22Rv1 (cell line): ENCODE results near the gene EIF2A.

Source experiments
- CTCF ChIP-seq: fragments of 450-650 bp; IDR thresholded peaks from 2 replicates; pipeline ENCODE4 v1.5.1; 2017; ENCODE audit warnings: mild to moderate bottlenecking
- ZFX ChIP-seq: fragments of 450-650 bp; IDR thresholded peaks from 2 replicates; pipeline ENCODE4 v1.6.1; 2017; ENCODE audit warnings: antibody characterized with exemption, borderline replicate concordance

GRCh38 chr3:150546226-150547044 is at the start of gene EIF2A, which contains the start of gene SERP1:
- no peak for TF ChIP-seq CTCF
- TF ChIP-seq ZFX, result no peak
